Ovary (tissue), 9 donors: ENCODE data around the gene EPB41L4B. TPM values are rescaled to one million over a fixed set of nuclear protein-coding genes. Genes with fewer than 3 reads are reported as not detected.

Experiments
- DNase-seq, 5 donors: peaks; one replicate each; pipeline ENCODE4 v3.0.0-alpha.2; 2019 to 2020
- H3K27ac ChIP-seq, 2 donors: fragments of 200-600 bp; one replicate each; pipeline versions ENCODE4 v1.5.1 to v1.8.0; 2019 to 2022
- H3K27me3 ChIP-seq: fragments of 200-600 bp; one replicate; pipeline ENCODE4 v1.8.0; 2022
- H3K36me3 ChIP-seq: fragments of 200-600 bp; sonication (generic); one replicate; pipeline ENCODE4 v1.5.1; 2019
- H3K4me1 ChIP-seq: one replicate; pipeline ENCODE4 v1.8.1; 2013; ENCODE audit warnings: mild to moderate bottlenecking, moderate library complexity; ENCODE audit not compliant: insufficient read depth
- H3K4me3 ChIP-seq: fragments of 200-600 bp; sonication (generic); one replicate; pipeline ENCODE4 v1.5.1; 2017
- H3K9me3 ChIP-seq, 2 donors: fragments of 200-600 bp in 1 of 2; sonication (generic) in 1 of 2; one replicate each; pipeline versions ENCODE4 v1.5.1 to v1.8.1; 2013 to 2019; ENCODE audit warnings: mild to moderate bottlenecking in 1 of 2, moderate library complexity in 1 of 2
- CTCF ChIP-seq, 3 donors: fragments of 450-650 bp in 2 of 3; fragments of 200-600 bp in 1 of 3; IDR thresholded peaks; one replicate each; pipeline versions ENCODE4 v1.5.1 to v1.8.0; 2016 to 2022; ENCODE audit warnings: antibody characterized with exemption in 3 of 3, mild to moderate bottlenecking in 1 of 3
- EP300 ChIP-seq: sonication (generic); formaldehyde crosslinking; IDR thresholded peaks from one replicate; pipeline ENCODE4 v1.6.1; 2017; ENCODE audit warnings: antibody characterized with exemption
- POLR2A ChIP-seq: fragments of 450-650 bp; IDR thresholded peaks from one replicate; pipeline ENCODE4 v1.6.1; 2017; ENCODE audit warnings: antibody characterized with exemption, mild to moderate bottlenecking, moderate library complexity
- WGBS, 3 donors: extraction: QIAGEN DNeasy Blood & Tissue Kit in 1 of 3; methylation state at CpG; one replicate each; pipeline versions ENCODE4 v1.1.5 to v1.1.7; 2013 to 2017; 5-methylcytosine and 5-hydroxymethylcytosine counted together
- intact Hi-C, 4 donors: fragments of 100-400 bp; cut with DNase I; formaldehyde crosslinking; loops; one replicate each; pipeline versions ENCODE4 v1.11.0 to v1.15.1; 2022 to 2023
- polyA plus RNA-seq, 2 donors: library from polyadenylated mRNA; stranded (reverse); fragments of 200-250 nt in 1 of 2; fragments of 350-450 nt in 1 of 2; fragmentation: Illumina TruSeq in 1 of 2; extraction: RNeasy Lipid Tissue Mini Kit (QIAGEN cat#74804) in 1 of 2; gene quantifications; one replicate each; pipeline ENCODE4 v1.2.3, GENCODE V29; 2013 to 2014
- total RNA-seq, 7 donors: library from RNA; depleted of rRNA in 2 of 7; stranded (reverse); fragments of >200 nt in 2 of 7; fragmentation: NEBNext Ultra II Directional in 3 of 7; extraction: Animal tissue kit (Norgen Biotek cat#: 25700) in 3 of 7; gene quantifications; one replicate each; pipeline versions ENCODE4 v1.1.0 to v1.2.4, GENCODE V29; 2016 to 2023
- donor health status: DM: no; HTN: no; CAD: no; lungs with moderate emphysema.
- donor health status: DM: no; HTN: no; CAD: no.
- donor health status: Bipolar disorder and iron deficiency.
- donor health status: DM: yes; HTN: yes; CAD: no.
- donor health status: DM: no; HTN: no; CAD: no.
- donor health status: DM: yes; HTN: yes; CAD: no.

The EPB41L4B gene
- total and polyA plus RNA-seq, 9 donors, result 8.3 to 34.3 (median 14.0) TPM

- H3K27me3 ChIP-seq, result no peaks in the 10 kb centered on the region
- H3K4me3 ChIP-seq, result peak overlapping the region; percentile 35
- no peaks in the 10 kb centered on the region for H3K4me1 ChIP-seq
- TF ChIP-seq CTCF (IDR thresholded peaks at IDR 0.05) (no peak), EP300 (no peak), POLR2A (no peak)
- intact Hi-C loops, result loop anchor here in 1 of 4 donors (10.0 kb wide), 1 partner anchor 69 kb away; no protein-coding TSS in a partner anchor
- WGBS, 3 donors, result 66 to 78% (median 68%) methylated on average over 16 of the region's 16 CpGs
- H3K36me3 ChIP-seq, result no peaks in the 10 kb centered on the region
- peak in 2 of 5 donors; percentile 21 to 47 for DNase-seq
- H3K9me3 ChIP-seq, result no peaks in the 10 kb centered on the region
- peak overlapping the region; percentile 7 to 39 for H3K27ac ChIP-seq
Measured at GRCh38 chr9:109166171-109166770, 154.6 kb downstream of the EPB41L4B start.

GRCh38 chr9:109164042-109164441, 156.8 kb downstream of the EPB41L4B start:
- Histone ChIP-seq H3K9me3 (no peaks in the 10 kb centered on the region), H3K27ac (no peak overlapping the region), H3K27me3 (no peaks in the 10 kb centered on the region), H3K4me1 (no peaks in the 10 kb centered on the region), H3K4me3 (no peak overlapping the region), H3K36me3 (no peaks in the 10 kb centered on the region)
- no peak for TF ChIP-seq CTCF (IDR thresholded peaks at IDR 0.05)
- TF ChIP-seq EP300, result no peak
- TF ChIP-seq POLR2A, result no peak
- no peak for DNase-seq
- intact Hi-C loops, result loop anchor here in 1 of 4 donors (10.0 kb wide), 1 partner anchor 71 kb away; no protein-coding TSS in a partner anchor
- 88 to 93% (median 92%) methylated on average over 5 of the region's 5 CpGs for WGBS, 3 donors

- no peak for DNase-seq
- TF ChIP-seq CTCF (IDR thresholded peaks at IDR 0.05) (no peak), POLR2A (no peak), EP300 (no peak)
- no peaks in the 10 kb centered on the region for H3K4me1 ChIP-seq
- no peaks in the 10 kb centered on the region for H3K36me3 ChIP-seq
- intact Hi-C loops, result loop anchor here in 1 of 4 donors (10.0 kb wide), 1 partner anchor 72 kb away; no protein-coding TSS in a partner anchor
- no peaks in the 10 kb centered on the region for H3K27me3 ChIP-seq
- H3K9me3 ChIP-seq, result no peaks in the 10 kb centered on the region
- H3K4me3 ChIP-seq, result no peak overlapping the region
- H3K27ac ChIP-seq, result no peak overlapping the region
- 81 to 95% (median 94%) methylated on average over 1 of the region's 1 CpG for WGBS, 3 donors
Measured at GRCh38 chr9:109163194-109163593, 157.7 kb downstream of the EPB41L4B start.

GRCh38 chr9:109162677-109163076, 158.2 kb downstream of the EPB41L4B start:
- TF ChIP-seq CTCF (IDR thresholded peaks at IDR 0.05) (no peak), EP300 (no peak), POLR2A (no peak)
- 93 to 96% (median 95%) methylated on average over 3 of the region's 3 CpGs for whole genome bisulfite sequencing, 3 donors
- Histone ChIP-seq H3K27ac (no peak overlapping the region), H3K27me3 (no peaks in the 10 kb centered on the region), H3K4me3 (no peak overlapping the region), H3K4me1 (no peaks in the 10 kb centered on the region), H3K36me3 (no peaks in the 10 kb centered on the region), H3K9me3 (no peaks in the 10 kb centered on the region)
- no peak for DNase-seq
- intact Hi-C loops, result loop anchor here in 1 of 4 donors (10.0 kb wide), 1 partner anchor 72 kb away; no protein-coding TSS in a partner anchor
